ENCODE data around the gene KBTBD2.

GRCh38 chr7:32930378-32930777 is 38.8 kb upstream of the KBTBD2 start:
- TF ChIP-seq, protein P1, sequence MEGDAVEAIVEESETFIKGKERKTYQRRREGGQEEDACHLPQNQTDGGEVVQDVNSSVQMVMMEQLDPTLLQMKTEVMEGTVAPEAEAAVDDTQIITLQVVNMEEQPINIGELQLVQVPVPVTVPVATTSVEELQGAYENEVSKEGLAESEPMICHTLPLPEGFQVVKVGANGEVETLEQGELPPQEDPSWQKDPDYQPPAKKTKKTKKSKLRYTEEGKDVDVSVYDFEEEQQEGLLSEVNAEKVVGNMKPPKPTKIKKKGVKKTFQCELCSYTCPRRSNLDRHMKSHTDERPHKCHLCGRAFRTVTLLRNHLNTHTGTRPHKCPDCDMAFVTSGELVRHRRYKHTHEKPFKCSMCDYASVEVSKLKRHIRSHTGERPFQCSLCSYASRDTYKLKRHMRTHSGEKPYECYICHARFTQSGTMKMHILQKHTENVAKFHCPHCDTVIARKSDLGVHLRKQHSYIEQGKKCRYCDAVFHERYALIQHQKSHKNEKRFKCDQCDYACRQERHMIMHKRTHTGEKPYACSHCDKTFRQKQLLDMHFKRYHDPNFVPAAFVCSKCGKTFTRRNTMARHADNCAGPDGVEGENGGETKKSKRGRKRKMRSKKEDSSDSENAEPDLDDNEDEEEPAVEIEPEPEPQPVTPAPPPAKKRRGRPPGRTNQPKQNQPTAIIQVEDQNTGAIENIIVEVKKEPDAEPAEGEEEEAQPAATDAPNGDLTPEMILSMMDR (IDR thresholded peaks at IDR 0.05; ENCODE audit: low read depth, low read length): no peak
- TF ChIP-seq POLR2A (IDR thresholded peaks at IDR 0.05; ENCODE audit: extremely low read depth, insufficient read length) (no peak), MYC (IDR thresholded peaks at IDR 0.05; ENCODE audit: low read depth, low read length) (no peak)
- TF ChIP-seq, protein P2, sequence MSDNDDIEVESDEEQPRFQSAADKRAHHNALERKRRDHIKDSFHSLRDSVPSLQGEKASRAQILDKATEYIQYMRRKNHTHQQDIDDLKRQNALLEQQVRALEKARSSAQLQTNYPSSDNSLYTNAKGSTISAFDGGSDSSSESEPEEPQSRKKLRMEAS (IDR thresholded peaks at IDR 0.05; ENCODE audit: low read depth, low read length): no peak
